Neural crest cell (in vitro differentiated cells): ENCODE data around the gene KRTAP10-11. TPM values are rescaled to one million over a fixed set of nuclear protein-coding genes. Genes with fewer than 3 reads are reported as not detected.
"Not testable (repeated sequence)": the region's sequence is repeated elsewhere in the genome, so short reads cannot be mapped to it uniquely, and the experiment has no call there.

ENCODE experiments used
- DNase-seq: peaks from one replicate; pipeline ENCODE4 v3.0.0; 2021; ENCODE audit warnings: low read depth, mixed read lengths, low spot score
- H3K27ac Mint-ChIP-seq: one replicate; pipeline ENCODE4 v1.8.0; 2021; ENCODE audit warnings: mild to moderate bottlenecking, mixed read lengths; ENCODE audit not compliant: unreplicated experiment
- H3K27me3 Mint-ChIP-seq: 2 replicates; pipeline ENCODE4 v1.8.0; 2021; ENCODE audit warnings: low read depth, mild to moderate bottlenecking, mixed read lengths
- H3K36me3 Mint-ChIP-seq: 2 replicates; pipeline ENCODE4 v1.8.0; 2021; ENCODE audit warnings: low read depth, mild to moderate bottlenecking, mixed read lengths
- H3K4me1 Mint-ChIP-seq: 2 replicates; pipeline ENCODE4 v1.8.0; 2021; ENCODE audit warnings: mixed read lengths
- H3K4me3 Mint-ChIP-seq: one replicate; pipeline ENCODE4 v1.8.0; 2021; ENCODE audit warnings: mild to moderate bottlenecking, mixed read lengths
- H3K9me3 Mint-ChIP-seq: 2 replicates; pipeline ENCODE4 v1.8.0; 2021; ENCODE audit warnings: mixed read lengths
- total RNA-seq: library from RNA; stranded (reverse); gene quantifications from 2 replicates; pipeline ENCODE4 v1.2.1, GENCODE V29; 2021
- TF ChIP-seq, protein P1 (sequence below): fragments of 200-600 bp; sonication (generic); conservative IDR thresholded peaks from 2 replicates; pipeline ENCODE4 v1.5.0; 2021; ENCODE audit warnings: antibody characterized with exemption, mild to moderate bottlenecking

The KRTAP10-11 gene
- total RNA-seq, 1 donor from 2014 or later: not detected

- no peak overlapping the region for H3K4me3 Mint-ChIP-seq
- H3K4me1 Mint-ChIP-seq: peaks cover 12% of the 10 kb centered on the region
- H3K9me3 Mint-ChIP-seq: peaks cover 12% of the 10 kb centered on the region
- H3K27ac Mint-ChIP-seq: no peak overlapping the region
- peaks cover 27% of the 10 kb centered on the region for H3K27me3 Mint-ChIP-seq
- no peak for DNase-seq
- TF ChIP-seq, protein P1, sequence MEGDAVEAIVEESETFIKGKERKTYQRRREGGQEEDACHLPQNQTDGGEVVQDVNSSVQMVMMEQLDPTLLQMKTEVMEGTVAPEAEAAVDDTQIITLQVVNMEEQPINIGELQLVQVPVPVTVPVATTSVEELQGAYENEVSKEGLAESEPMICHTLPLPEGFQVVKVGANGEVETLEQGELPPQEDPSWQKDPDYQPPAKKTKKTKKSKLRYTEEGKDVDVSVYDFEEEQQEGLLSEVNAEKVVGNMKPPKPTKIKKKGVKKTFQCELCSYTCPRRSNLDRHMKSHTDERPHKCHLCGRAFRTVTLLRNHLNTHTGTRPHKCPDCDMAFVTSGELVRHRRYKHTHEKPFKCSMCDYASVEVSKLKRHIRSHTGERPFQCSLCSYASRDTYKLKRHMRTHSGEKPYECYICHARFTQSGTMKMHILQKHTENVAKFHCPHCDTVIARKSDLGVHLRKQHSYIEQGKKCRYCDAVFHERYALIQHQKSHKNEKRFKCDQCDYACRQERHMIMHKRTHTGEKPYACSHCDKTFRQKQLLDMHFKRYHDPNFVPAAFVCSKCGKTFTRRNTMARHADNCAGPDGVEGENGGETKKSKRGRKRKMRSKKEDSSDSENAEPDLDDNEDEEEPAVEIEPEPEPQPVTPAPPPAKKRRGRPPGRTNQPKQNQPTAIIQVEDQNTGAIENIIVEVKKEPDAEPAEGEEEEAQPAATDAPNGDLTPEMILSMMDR: no peak
- no peaks in the 10 kb centered on the region for H3K36me3 Mint-ChIP-seq
Measured at GRCh38 chr21:44602463-44602850, 43.8 kb upstream of the KRTAP10-11 start.

DNA sequence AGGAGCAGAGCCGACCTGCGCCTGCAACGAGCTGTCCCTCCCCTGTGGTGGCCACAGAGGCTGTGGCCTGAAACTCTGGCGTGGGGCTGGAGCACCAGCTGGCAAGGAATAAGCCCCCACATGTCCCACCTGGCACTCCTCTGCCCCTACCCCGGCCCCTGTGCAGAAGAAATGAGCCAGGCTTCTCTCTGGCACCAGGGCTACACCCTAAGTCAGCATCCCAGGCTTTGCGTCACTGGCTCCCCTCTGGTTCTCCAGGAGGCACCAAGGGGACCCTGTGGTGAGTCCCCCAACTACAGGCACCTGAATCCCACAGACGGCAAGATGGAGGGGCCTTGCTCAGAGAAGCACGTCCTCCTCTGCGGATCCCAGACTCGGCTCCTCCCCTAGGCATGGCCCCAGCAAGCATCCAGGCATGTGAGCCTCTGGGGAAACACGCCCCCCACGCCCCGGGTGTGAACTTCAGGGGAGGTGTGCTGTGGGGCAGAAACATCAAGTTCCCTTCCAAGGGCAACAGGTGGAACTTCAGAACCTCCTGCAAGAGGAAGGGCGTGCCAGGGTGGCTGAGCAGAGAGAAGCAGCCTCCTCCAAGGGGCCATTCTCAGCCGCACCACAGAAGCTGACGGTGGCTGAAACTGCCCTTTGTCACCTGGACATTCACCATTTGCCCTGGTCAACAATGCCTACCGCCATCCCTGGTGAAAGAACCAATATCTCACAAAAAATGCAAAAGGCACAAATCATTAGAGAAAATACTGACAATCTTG, 42.9 kb upstream of the KRTAP10-11 start:
- Mint-ChIP-seq H3K27me3 (peaks cover 33% of the 10 kb centered on the region), H3K27ac (no peak overlapping the region), H3K9me3 (peaks cover 12% of the 10 kb centered on the region), H3K4me3 (no peak overlapping the region), H3K4me1 (peaks cover 6% of the 10 kb centered on the region), H3K36me3 (no peaks in the 10 kb centered on the region)
- no peak for DNase-seq
- TF ChIP-seq, protein P1: no peak

DNA sequence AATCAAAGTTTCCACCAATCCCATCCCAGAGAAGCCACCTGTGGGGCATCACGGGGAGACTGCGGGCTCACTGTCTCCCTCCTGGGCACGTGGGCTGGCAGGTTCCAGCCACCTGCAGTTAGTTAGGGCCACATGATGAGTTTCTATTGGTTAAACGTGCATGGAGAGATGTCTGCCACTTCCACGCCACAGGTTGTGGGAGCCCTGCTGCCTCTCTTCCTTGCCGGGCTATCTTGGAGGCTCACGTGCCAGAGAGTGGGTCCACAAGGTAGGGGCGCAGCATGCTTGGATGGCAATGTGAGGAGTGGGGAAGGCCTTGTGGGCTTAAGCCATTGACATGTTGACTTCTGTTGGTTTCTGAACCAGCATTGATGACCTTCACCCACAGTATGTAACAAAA, 42.3 kb upstream of the KRTAP10-11 start:
- Mint-ChIP-seq H3K36me3 (no peaks in the 10 kb centered on the region), H3K27me3 (peaks cover 33% of the 10 kb centered on the region), H3K4me1 (no peaks in the 10 kb centered on the region), H3K9me3 (peaks cover 14% of the 10 kb centered on the region), H3K27ac (no peak overlapping the region), H3K4me3 (no peak overlapping the region)
- TF ChIP-seq, protein P1: no peak
- no peak for DNase-seq

- no peaks in the 10 kb centered on the region for H3K4me1 Mint-ChIP-seq
- H3K4me3 Mint-ChIP-seq: no peak overlapping the region
- DNase-seq: no peak
- peaks cover 25% of the 10 kb centered on the region for H3K9me3 Mint-ChIP-seq
- H3K36me3 Mint-ChIP-seq: peaks cover 12% of the 10 kb centered on the region
- H3K27me3 Mint-ChIP-seq: peaks cover 33% of the 10 kb centered on the region
- TF ChIP-seq, protein P1: no peak
- no peak overlapping the region for H3K27ac Mint-ChIP-seq
Measured at GRCh38 chr21:44606495-44606894, 39.7 kb upstream of the KRTAP10-11 start.

DNA sequence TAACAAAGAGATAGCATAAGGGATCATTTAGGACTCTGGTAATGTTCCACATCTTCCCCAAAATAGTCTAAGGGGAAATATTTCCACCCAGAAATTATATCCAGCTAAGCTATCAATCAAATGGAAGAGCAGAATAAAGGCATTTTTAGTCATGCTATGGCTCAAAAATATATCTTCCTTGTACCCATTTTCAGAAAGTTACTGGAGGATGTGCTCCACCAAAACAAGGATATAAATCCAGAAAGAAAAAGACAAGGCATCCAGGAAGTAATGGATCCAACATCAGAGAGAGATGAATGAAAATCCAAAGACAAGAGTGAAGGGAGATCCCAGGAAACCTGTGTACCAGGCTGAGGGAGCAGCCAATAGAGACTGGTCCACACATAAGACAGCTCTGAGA, 37.0 kb upstream of the KRTAP10-11 start:
- no peak for DNase-seq
- H3K9me3 Mint-ChIP-seq: peaks cover 25% of the 10 kb centered on the region
- H3K4me1 Mint-ChIP-seq: no peaks in the 10 kb centered on the region
- H3K36me3 Mint-ChIP-seq: peaks cover 12% of the 10 kb centered on the region
- H3K27ac Mint-ChIP-seq: no peak overlapping the region
- TF ChIP-seq, protein P1: no peak
- no peak overlapping the region for H3K4me3 Mint-ChIP-seq
- peaks cover 30% of the 10 kb centered on the region for H3K27me3 Mint-ChIP-seq

- DNase-seq, H3K27ac Mint-ChIP-seq, H3K4me3 Mint-ChIP-seq, H3K4me1 Mint-ChIP-seq: not testable (repeated sequence)
- peaks cover 20% of the 10 kb centered on the region for H3K27me3 Mint-ChIP-seq
- H3K36me3 Mint-ChIP-seq: peaks cover 12% of the 10 kb centered on the region
- H3K9me3 Mint-ChIP-seq: peaks cover 17% of the 10 kb centered on the region
Measured at GRCh38 chr21:44610157-44610843, 35.9 kb upstream of the KRTAP10-11 start.
